Embryonic facial prominence (tissue), 1 donor: Measurements from ENCODE around the gene KLHL26.

Experiments used
- DNase-seq: peaks from one replicate; pipeline ENCODE4 v3.0.0-alpha.2; 2016; ENCODE audit errors: extremely low spot score

The KLHL26 gene

GRCh38 chr19:18718015-18718526 is 81.2 kb downstream of the KLHL26 start:
- DNase-seq, result no peak

- DNase-seq, result no peak
Measured at GRCh38 chr19:18718846-18719458, 82.1 kb downstream of the KLHL26 start.

- no peak for DNase-seq
Measured at GRCh38 chr19:18719541-18719940, 82.7 kb downstream of the KLHL26 start.
